NT2/D1 (cell line): Measurements from ENCODE around the gene TRAK1.

Experiments
- YY1 ChIP-seq: IDR thresholded peaks from 2 replicates; pipeline ENCODE4 v1.6.1; 2011; ENCODE audit not compliant: insufficient read length, insufficient read depth
- ZNF274 ChIP-seq: IDR thresholded peaks from 2 replicates; pipeline ENCODE4 v1.6.1; 2011; ENCODE audit warnings: mild to moderate bottlenecking, low read depth, low read length

DNA sequence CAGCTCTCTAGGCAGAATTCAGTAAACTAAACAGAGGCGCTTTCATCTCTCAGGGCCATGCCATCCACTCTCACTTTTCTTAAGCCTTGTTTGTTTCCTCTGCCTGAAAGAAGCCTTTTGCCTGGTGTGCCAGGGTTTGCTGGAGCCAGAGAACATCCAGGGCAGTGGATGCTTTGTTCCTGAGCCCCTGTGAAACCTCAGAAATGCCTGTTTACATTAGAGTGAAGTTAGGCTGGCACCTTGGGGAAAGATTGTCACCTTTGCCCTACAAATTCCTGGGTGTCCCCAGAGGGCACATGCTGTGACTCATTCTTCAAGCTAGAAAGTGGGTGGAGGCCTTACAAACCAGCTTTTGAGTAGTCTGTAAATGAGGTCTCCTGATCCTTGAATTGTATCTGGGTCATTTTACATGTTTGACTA lies 10.7 kb upstream of the TRAK1 start:
- no peak for TF ChIP-seq YY1
- TF ChIP-seq ZNF274: no peak
